H1 (cell line): ENCODE results near the gene RNF186. TPM values are rescaled to one million over a fixed set of nuclear protein-coding genes. Genes with fewer than 3 reads are reported as not detected.

ENCODE experiments used
- GABPA ChIP-seq: IDR thresholded peaks from 2 replicates; pipeline ENCODE4 v1.6.1; 2011; ENCODE audit warnings: mild to moderate bottlenecking, low read length, moderate library complexity, borderline replicate concordance; ENCODE audit not compliant: insufficient read depth
- KDM4A ChIP-seq: IDR thresholded peaks from one replicate; pipeline ENCODE4 v1.7.1; 2012; ENCODE audit warnings: low read depth, mild to moderate bottlenecking, moderate library complexity, low read length, inconsistent platforms; ENCODE audit not compliant: severe bottlenecking
- POLR2AphosphoS5 ChIP-seq: IDR thresholded peaks from 2 replicates; pipeline ENCODE4 v1.6.1; 2011; ENCODE audit warnings: low read depth, low read length
- POU5F1 ChIP-seq: IDR thresholded peaks from 2 replicates; pipeline ENCODE4 v1.6.1; 2011; ENCODE audit warnings: low read depth, mild to moderate bottlenecking, low read length, moderate library complexity
- SP2 ChIP-seq: IDR thresholded peaks from 2 replicates; pipeline ENCODE4 v1.6.1; 2012; ENCODE audit warnings: mild to moderate bottlenecking, low read length, inconsistent platforms
- SRF ChIP-seq: IDR thresholded peaks from 2 replicates; pipeline ENCODE4 v1.6.1; 2011; ENCODE audit warnings: mild to moderate bottlenecking, low read depth, low read length, moderate library complexity
- TAF1 ChIP-seq: IDR thresholded peaks from 2 replicates; pipeline ENCODE4 v1.6.1; 2011; ENCODE audit warnings: mild to moderate bottlenecking, low read depth, low read length
- polyA plus RNA-seq, 7 experiments: library from polyadenylated mRNA; depleted of rRNA in 3 of 7; stranded (reverse) in 5 of 7; unstranded in 2 of 7; fragments of >200 nt in 5 of 7; fragments of 200-250 nt in 2 of 7; gene quantifications; 1 replicate in 5 of 7; 2 replicates in 1 of 7; 4 replicates in 1 of 7; pipeline versions ENCODE4 v1.2.1 to v1.2.3, GENCODE V29; 2011 to 2013; ENCODE audit warnings: missing spikeins in 2 of 7, mixed read lengths in 2 of 7
- total RNA-seq: library from RNA; stranded (reverse); fragmentation: NEBNext Ultra II Directional; extraction: Animal tissue kit (Norgen Biotek cat#: 25700); gene quantifications from 2 replicates; pipeline ENCODE4 v1.2.1, GENCODE V29; 2021
- TF ChIP-seq, protein P1 (sequence below): fragments of 300-600 bp; sonication (generic); IDR thresholded peaks from 2 replicates; pipeline ENCODE4 v1.7.1; 2012; ENCODE audit warnings: low read length, moderate library complexity, mild to moderate bottlenecking, inconsistent platforms; ENCODE audit not compliant: insufficient replicate concordance
- TF ChIP-seq, protein P2 (sequence below): IDR thresholded peaks from 2 replicates; pipeline ENCODE4 v1.6.1; 2012; ENCODE audit warnings: inconsistent platforms
- TF ChIP-seq, protein P3 (sequence below): IDR thresholded peaks from 2 replicates; pipeline ENCODE4 v1.6.1; 2012; ENCODE audit warnings: inconsistent platforms

The RNF186 gene
- total and polyA plus RNA-seq, 2 of the 8 experiments (the other 6 are each of a cell fraction or from before 2014, with no cell fraction given): not detected

DNA sequence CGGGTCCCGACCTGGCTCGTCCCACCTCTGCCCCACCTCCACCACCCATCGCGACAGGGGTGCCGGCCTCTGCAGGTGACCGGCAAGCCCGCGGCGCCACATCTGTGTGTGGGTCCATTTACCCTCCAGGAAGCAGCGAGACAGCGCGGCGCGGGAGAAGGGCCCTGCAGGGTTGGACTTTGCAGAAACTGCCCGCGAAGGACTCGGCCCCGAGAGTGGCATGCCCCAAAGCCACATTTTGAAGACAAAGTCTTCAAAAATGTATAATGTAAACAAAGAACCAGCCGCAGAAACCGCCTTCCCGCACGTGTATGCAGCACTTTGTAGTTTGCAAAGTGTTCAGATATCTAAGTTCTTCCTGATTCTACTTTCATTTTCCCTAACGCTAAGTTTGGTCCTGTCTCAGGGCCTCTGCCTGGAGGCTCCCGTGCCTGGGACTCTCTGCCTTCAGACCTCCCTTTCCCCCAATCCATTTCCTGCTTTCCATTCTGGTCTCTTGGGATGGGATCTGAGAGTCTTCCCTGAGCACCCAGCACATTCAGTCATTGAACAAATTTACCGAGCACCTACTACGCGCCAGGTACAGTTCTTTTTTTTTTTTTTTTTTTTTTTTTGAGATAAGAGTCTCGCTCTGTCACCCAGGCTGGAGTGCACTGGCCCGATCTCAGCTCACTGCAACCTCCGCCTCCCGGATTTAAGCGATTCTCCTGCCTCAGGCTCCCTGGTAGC lies 14.8 kb downstream of the RNF186 start (continued):
- TF ChIP-seq, protein P1, sequence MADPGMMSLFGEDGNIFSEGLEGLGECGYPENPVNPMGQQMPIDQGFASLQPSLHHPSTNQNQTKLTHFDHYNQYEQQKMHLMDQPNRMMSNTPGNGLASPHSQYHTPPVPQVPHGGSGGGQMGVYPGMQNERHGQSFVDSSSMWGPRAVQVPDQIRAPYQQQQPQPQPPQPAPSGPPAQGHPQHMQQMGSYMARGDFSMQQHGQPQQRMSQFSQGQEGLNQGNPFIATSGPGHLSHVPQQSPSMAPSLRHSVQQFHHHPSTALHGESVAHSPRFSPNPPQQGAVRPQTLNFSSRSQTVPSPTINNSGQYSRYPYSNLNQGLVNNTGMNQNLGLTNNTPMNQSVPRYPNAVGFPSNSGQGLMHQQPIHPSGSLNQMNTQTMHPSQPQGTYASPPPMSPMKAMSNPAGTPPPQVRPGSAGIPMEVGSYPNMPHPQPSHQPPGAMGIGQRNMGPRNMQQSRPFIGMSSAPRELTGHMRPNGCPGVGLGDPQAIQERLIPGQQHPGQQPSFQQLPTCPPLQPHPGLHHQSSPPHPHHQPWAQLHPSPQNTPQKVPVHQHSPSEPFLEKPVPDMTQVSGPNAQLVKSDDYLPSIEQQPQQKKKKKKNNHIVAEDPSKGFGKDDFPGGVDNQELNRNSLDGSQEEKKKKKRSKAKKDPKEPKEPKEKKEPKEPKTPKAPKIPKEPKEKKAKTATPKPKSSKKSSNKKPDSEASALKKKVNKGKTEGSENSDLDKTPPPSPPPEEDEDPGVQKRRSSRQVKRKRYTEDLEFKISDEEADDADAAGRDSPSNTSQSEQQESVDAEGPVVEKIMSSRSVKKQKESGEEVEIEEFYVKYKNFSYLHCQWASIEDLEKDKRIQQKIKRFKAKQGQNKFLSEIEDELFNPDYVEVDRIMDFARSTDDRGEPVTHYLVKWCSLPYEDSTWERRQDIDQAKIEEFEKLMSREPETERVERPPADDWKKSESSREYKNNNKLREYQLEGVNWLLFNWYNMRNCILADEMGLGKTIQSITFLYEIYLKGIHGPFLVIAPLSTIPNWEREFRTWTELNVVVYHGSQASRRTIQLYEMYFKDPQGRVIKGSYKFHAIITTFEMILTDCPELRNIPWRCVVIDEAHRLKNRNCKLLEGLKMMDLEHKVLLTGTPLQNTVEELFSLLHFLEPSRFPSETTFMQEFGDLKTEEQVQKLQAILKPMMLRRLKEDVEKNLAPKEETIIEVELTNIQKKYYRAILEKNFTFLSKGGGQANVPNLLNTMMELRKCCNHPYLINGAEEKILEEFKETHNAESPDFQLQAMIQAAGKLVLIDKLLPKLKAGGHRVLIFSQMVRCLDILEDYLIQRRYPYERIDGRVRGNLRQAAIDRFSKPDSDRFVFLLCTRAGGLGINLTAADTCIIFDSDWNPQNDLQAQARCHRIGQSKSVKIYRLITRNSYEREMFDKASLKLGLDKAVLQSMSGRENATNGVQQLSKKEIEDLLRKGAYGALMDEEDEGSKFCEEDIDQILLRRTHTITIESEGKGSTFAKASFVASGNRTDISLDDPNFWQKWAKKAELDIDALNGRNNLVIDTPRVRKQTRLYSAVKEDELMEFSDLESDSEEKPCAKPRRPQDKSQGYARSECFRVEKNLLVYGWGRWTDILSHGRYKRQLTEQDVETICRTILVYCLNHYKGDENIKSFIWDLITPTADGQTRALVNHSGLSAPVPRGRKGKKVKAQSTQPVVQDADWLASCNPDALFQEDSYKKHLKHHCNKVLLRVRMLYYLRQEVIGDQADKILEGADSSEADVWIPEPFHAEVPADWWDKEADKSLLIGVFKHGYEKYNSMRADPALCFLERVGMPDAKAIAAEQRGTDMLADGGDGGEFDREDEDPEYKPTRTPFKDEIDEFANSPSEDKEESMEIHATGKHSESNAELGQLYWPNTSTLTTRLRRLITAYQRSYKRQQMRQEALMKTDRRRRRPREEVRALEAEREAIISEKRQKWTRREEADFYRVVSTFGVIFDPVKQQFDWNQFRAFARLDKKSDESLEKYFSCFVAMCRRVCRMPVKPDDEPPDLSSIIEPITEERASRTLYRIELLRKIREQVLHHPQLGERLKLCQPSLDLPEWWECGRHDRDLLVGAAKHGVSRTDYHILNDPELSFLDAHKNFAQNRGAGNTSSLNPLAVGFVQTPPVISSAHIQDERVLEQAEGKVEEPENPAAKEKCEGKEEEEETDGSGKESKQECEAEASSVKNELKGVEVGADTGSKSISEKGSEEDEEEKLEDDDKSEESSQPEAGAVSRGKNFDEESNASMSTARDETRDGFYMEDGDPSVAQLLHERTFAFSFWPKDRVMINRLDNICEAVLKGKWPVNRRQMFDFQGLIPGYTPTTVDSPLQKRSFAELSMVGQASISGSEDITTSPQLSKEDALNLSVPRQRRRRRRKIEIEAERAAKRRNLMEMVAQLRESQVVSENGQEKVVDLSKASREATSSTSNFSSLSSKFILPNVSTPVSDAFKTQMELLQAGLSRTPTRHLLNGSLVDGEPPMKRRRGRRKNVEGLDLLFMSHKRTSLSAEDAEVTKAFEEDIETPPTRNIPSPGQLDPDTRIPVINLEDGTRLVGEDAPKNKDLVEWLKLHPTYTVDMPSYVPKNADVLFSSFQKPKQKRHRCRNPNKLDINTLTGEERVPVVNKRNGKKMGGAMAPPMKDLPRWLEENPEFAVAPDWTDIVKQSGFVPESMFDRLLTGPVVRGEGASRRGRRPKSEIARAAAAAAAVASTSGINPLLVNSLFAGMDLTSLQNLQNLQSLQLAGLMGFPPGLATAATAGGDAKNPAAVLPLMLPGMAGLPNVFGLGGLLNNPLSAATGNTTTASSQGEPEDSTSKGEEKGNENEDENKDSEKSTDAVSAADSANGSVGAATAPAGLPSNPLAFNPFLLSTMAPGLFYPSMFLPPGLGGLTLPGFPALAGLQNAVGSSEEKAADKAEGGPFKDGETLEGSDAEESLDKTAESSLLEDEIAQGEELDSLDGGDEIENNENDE: no peak
- TF ChIP-seq GABPA: no peak
- TF ChIP-seq, protein P2, sequence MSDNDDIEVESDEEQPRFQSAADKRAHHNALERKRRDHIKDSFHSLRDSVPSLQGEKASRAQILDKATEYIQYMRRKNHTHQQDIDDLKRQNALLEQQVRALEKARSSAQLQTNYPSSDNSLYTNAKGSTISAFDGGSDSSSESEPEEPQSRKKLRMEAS: peak; percentile 43; the same call in 1 of the 2 replicates
- no peak for TF ChIP-seq SRF
- TF ChIP-seq KDM4A: peak; percentile 47
- no peak for TF ChIP-seq TAF1
- TF ChIP-seq POU5F1: no peak
- TF ChIP-seq, protein P3, sequence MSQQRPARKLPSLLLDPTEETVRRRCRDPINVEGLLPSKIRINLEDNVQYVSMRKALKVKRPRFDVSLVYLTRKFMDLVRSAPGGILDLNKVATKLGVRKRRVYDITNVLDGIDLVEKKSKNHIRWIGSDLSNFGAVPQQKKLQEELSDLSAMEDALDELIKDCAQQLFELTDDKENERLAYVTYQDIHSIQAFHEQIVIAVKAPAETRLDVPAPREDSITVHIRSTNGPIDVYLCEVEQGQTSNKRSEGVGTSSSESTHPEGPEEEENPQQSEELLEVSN: peak; percentile 49; the same call in 1 of the 2 replicates
- TF ChIP-seq SP2: no peak
- no peak for TF ChIP-seq POLR2AphosphoS5
